Vagina (tissue), 2 donors: ENCODE data around the gene ZBTB16. TPM values are rescaled to one million over a fixed set of nuclear protein-coding genes. Genes with fewer than 3 reads are reported as not detected.

Experiments used
- DNase-seq, 2 donors: peaks; one replicate each; pipeline ENCODE4 v3.0.0-alpha.2; 2017; ENCODE audit errors: extremely low spot score in 2 of 2
- H3K27ac ChIP-seq: fragments of 200-600 bp; sonication (generic); one replicate; pipeline ENCODE4 v1.5.1; 2019
- H3K27me3 ChIP-seq: fragments of 200-600 bp; sonication (generic); one replicate; pipeline ENCODE4 v1.5.1; 2019
- H3K36me3 ChIP-seq, 2 donors: fragments of 200-600 bp; sonication (generic); one replicate each; pipeline ENCODE4 v1.5.1; 2017 to 2019
- H3K4me1 ChIP-seq: fragments of 200-600 bp; sonication (generic); one replicate; pipeline ENCODE4 v1.5.1; 2019
- H3K4me3 ChIP-seq, 2 donors: fragments of 200-600 bp; sonication (generic); 1 replicate in 1 of 2; 2 replicates in 1 of 2; pipeline ENCODE4 v1.5.1; 2016 to 2019
- H3K9me3 ChIP-seq: fragments of 200-600 bp; sonication (generic); one replicate; pipeline ENCODE4 v1.5.1; 2019
- CTCF ChIP-seq, 3 experiments: fragments of 450-650 bp in 2 of 3; fragments of 200-600 bp in 1 of 3; sonication (generic) in 1 of 3; IDR thresholded peaks; one replicate each; pipeline ENCODE4 v1.5.1; 2017 to 2019; ENCODE audit warnings: antibody characterized with exemption in 3 of 3, mild to moderate bottlenecking in 2 of 3, moderate library complexity in 2 of 3
- POLR2A ChIP-seq, 2 donors: fragments of 450-650 bp; IDR thresholded peaks; one replicate each; pipeline ENCODE4 v1.6.1; 2017; ENCODE audit warnings: antibody characterized with exemption in 2 of 2, mild to moderate bottlenecking in 2 of 2, moderate library complexity in 2 of 2
- POLR2AphosphoS5 ChIP-seq, 2 donors: sonication (generic); formaldehyde crosslinking; IDR thresholded peaks; one replicate each; pipeline ENCODE4 v1.9.0; 2017; ENCODE audit warnings: antibody characterized with exemption in 2 of 2, mild to moderate bottlenecking in 2 of 2, low read depth in 1 of 2; ENCODE audit not compliant: insufficient read depth in 1 of 2
- intact Hi-C: fragments of 100-400 bp; cut with DNase I; formaldehyde crosslinking; loops from one replicate; pipeline ENCODE4 v1.15.1; 2023
- total RNA-seq: library from RNA; depleted of rRNA; stranded (reverse); fragments of >200 nt; gene quantifications from one replicate; pipeline ENCODE4 v1.2.3, GENCODE V29; 2016

The ZBTB16 gene
- total RNA-seq, 1 donor from 2014 or later = 243 TPM

GRCh38 chr11:114016986-114017385, 42.5 kb upstream of the ZBTB16 start:
- intact Hi-C loops = no loop called here
- no peaks in the 10 kb centered on the region for H3K9me3 ChIP-seq

GRCh38 chr11:114017723-114018122, 41.8 kb upstream of the ZBTB16 start:
- no peak for DNase-seq

More at GRCh38 chr11:114016986-114017385, 42.5 kb upstream of the ZBTB16 start:
- Histone ChIP-seq H3K36me3 (no peaks in the 10 kb centered on the region), H3K4me3 (no peak overlapping the region), H3K4me1 (no peaks in the 10 kb centered on the region), H3K27ac (no peak overlapping the region), H3K27me3 (no peaks in the 10 kb centered on the region)
- TF ChIP-seq CTCF (IDR thresholded peaks at IDR 0.05) (no peak), POLR2A (IDR thresholded peaks at IDR 0.05) (no peak), POLR2AphosphoS5 (IDR thresholded peaks at IDR 0.05; ENCODE audit: insufficient read depth in 1 of 2, low read depth in 1 of 2) (no peak)
- DNase-seq = no peak

GRCh38 chr11:114019046-114019445, 40.5 kb upstream of the ZBTB16 start:
- no peak for TF ChIP-seq POLR2AphosphoS5 (IDR thresholded peaks at IDR 0.05; ENCODE audit: insufficient read depth in 1 of 2, low read depth in 1 of 2)
- TF ChIP-seq POLR2A (IDR thresholded peaks at IDR 0.05) = no peak
- TF ChIP-seq CTCF (IDR thresholded peaks at IDR 0.05) = no peak
- intact Hi-C loops = no loop called here
- Histone ChIP-seq H3K36me3 (no peaks in the 10 kb centered on the region), H3K4me3 (no peak overlapping the region), H3K9me3 (no peaks in the 10 kb centered on the region), H3K27me3 (no peaks in the 10 kb centered on the region), H3K27ac (no peak overlapping the region), H3K4me1 (no peaks in the 10 kb centered on the region)
- DNase-seq = no peak

More at GRCh38 chr11:114017723-114018122, 41.8 kb upstream of the ZBTB16 start:
- Histone ChIP-seq H3K4me1 (no peaks in the 10 kb centered on the region), H3K9me3 (no peaks in the 10 kb centered on the region), H3K36me3 (no peaks in the 10 kb centered on the region), H3K27me3 (no peaks in the 10 kb centered on the region), H3K4me3 (no peak overlapping the region), H3K27ac (no peak overlapping the region)
- TF ChIP-seq CTCF (IDR thresholded peaks at IDR 0.05) = no peak
- no peak for TF ChIP-seq POLR2AphosphoS5 (IDR thresholded peaks at IDR 0.05; ENCODE audit: insufficient read depth in 1 of 2, low read depth in 1 of 2)
- no peak for TF ChIP-seq POLR2A (IDR thresholded peaks at IDR 0.05)
- intact Hi-C loops = no loop called here

- H3K36me3 ChIP-seq = no peaks in the 10 kb centered on the region
- DNase-seq = no peak
- no peaks in the 10 kb centered on the region for H3K27me3 ChIP-seq
- H3K4me3 ChIP-seq = no peak overlapping the region
- H3K27ac ChIP-seq = no peak overlapping the region
- no peaks in the 10 kb centered on the region for H3K9me3 ChIP-seq
- TF ChIP-seq CTCF (IDR thresholded peaks at IDR 0.05) (no peak), POLR2AphosphoS5 (IDR thresholded peaks at IDR 0.05; ENCODE audit: insufficient read depth in 1 of 2, low read depth in 1 of 2) (no peak), POLR2A (IDR thresholded peaks at IDR 0.05) (no peak)
- intact Hi-C loops = no loop called here
- no peaks in the 10 kb centered on the region for H3K4me1 ChIP-seq
Measured at GRCh38 chr11:114019574-114019973, 39.9 kb upstream of the ZBTB16 start.

- no peaks in the 10 kb centered on the region for H3K9me3 ChIP-seq
- TF ChIP-seq POLR2AphosphoS5 (IDR thresholded peaks at IDR 0.05; ENCODE audit: insufficient read depth in 1 of 2, low read depth in 1 of 2) (no peak), CTCF (IDR thresholded peaks at IDR 0.05) (no peak), POLR2A (IDR thresholded peaks at IDR 0.05) (no peak)
- no peaks in the 10 kb centered on the region for H3K36me3 ChIP-seq
- no peaks in the 10 kb centered on the region for H3K4me1 ChIP-seq
- no peak for DNase-seq
- no peak overlapping the region for H3K4me3 ChIP-seq
- intact Hi-C loops = no loop called here
- no peaks in the 10 kb centered on the region for H3K27me3 ChIP-seq
- no peak overlapping the region for H3K27ac ChIP-seq
Measured at GRCh38 chr11:114025329-114025907, 34.1 kb upstream of the ZBTB16 start.
